Body of pancreas (tissue), 4 donors: Measurements from ENCODE around the gene NAA11. TPM values are rescaled to one million over a fixed set of nuclear protein-coding genes. Genes with fewer than 3 reads are reported as not detected.

Experiments used
- ATAC-seq: fragments of 150-250 bp; one replicate; pipeline ENCODE4 v1.9.1; 2016
- DNase-seq, 4 donors: peaks; one replicate each; pipeline ENCODE4 v3.0.0-alpha.2; 2019
- H3K27ac ChIP-seq, 4 donors: fragments of 200-600 bp; sonication (generic); 1 replicate in 3 of 4; 2 replicates in 1 of 4; pipeline versions ENCODE4 v1.5.1 to v1.6.1; 2016 to 2019; ENCODE audit warnings: mild to moderate bottlenecking in 1 of 4, mixed read lengths in 1 of 4, moderate library complexity in 1 of 4
- H3K27me3 ChIP-seq, 2 donors: fragments of 200-600 bp; sonication (generic); one replicate each; pipeline ENCODE4 v1.6.0; 2016; ENCODE audit warnings: mild to moderate bottlenecking in 1 of 2
- H3K36me3 ChIP-seq, 2 donors: fragments of 200-600 bp; sonication (generic); replicated peaks in 1 of 2; 2 replicates each; pipeline ENCODE4 v1.5.1; 2016; ENCODE audit warnings: low read depth in 2 of 2; ENCODE audit not compliant: insufficient read depth in 1 of 2
- H3K4me1 ChIP-seq: fragments of 200-600 bp; sonication (generic); one replicate; pipeline ENCODE4 v1.6.0; 2016
- H3K4me3 ChIP-seq, 2 donors: fragments of 200-600 bp; sonication (generic); 1 replicate in 1 of 2; 2 replicates in 1 of 2; pipeline ENCODE4 v1.5.1; 2016 to 2019
- H3K9me3 ChIP-seq, 3 donors: fragments of 200-600 bp; sonication (generic); 1 replicate in 2 of 3; 2 replicates in 1 of 3; pipeline ENCODE4 v1.5.1; 2016
- CTCF ChIP-seq, 7 experiments: fragments of 450-650 bp in 4 of 7; fragments of 200-600 bp in 3 of 7; sonication (generic) in 3 of 7; IDR thresholded peaks; one replicate each; pipeline ENCODE4 v1.5.1; 2016 to 2019; ENCODE audit warnings: antibody characterized with exemption in 7 of 7
- POLR2A ChIP-seq, 3 donors: fragments of 450-650 bp; IDR thresholded peaks; one replicate each; pipeline ENCODE4 v1.6.1; 2016; ENCODE audit warnings: antibody characterized with exemption in 3 of 3, mild to moderate bottlenecking in 2 of 3
- WGBS, 2 donors: methylation state at CpG; one replicate each; pipeline ENCODE4 v1.1.5; 2017; 5-methylcytosine and 5-hydroxymethylcytosine counted together
- intact Hi-C: fragments of 100-400 bp; cut with DNase I; formaldehyde crosslinking; loops from one replicate; pipeline ENCODE4 v1.15.1; 2023
- total RNA-seq, 2 donors: library from RNA; depleted of rRNA; stranded (reverse); fragments of >200 nt; gene quantifications; one replicate each; pipeline ENCODE4 v1.1.0, GENCODE V29; 2016

NAA11 gene
- total RNA-seq, 2 donors from 2014 or later: not detected

- intact Hi-C loops: no loop called here
- no peak overlapping the region for H3K27ac ChIP-seq
- no peaks in the 10 kb centered on the region for H3K4me1 ChIP-seq
- WGBS, 2 donors: 73 to 87% methylated on average over 9 to 11 of the region's 11 CpGs
- no peaks in the 10 kb centered on the region for H3K36me3 ChIP-seq
- no peak for TF ChIP-seq POLR2A (IDR thresholded peaks at IDR 0.05)
- TF ChIP-seq CTCF (IDR thresholded peaks at IDR 0.05): no peak
- no peaks in the 10 kb centered on the region for H3K9me3 ChIP-seq
- no peak overlapping the region for H3K4me3 ChIP-seq
- DNase-seq (no peak), ATAC-seq (no peak)
- no peaks in the 10 kb centered on the region for H3K27me3 ChIP-seq
Measured at GRCh38 chr4:79296768-79297428, 29.0 kb downstream of the NAA11 start.

- TF ChIP-seq CTCF (IDR thresholded peaks at IDR 0.05) (no peak), POLR2A (IDR thresholded peaks at IDR 0.05) (no peak)
- intact Hi-C loops: no loop called here
- DNase-seq (no peak), ATAC-seq (no peak)
- H3K27ac ChIP-seq: no peak overlapping the region
- H3K4me1 ChIP-seq: no peaks in the 10 kb centered on the region
- H3K9me3 ChIP-seq: no peaks in the 10 kb centered on the region
- no peaks in the 10 kb centered on the region for H3K36me3 ChIP-seq
- H3K27me3 ChIP-seq: no peaks in the 10 kb centered on the region
- H3K4me3 ChIP-seq: no peak overlapping the region
Measured at GRCh38 chr4:79295086-79295485, 30.8 kb downstream of the NAA11 start.

DNA sequence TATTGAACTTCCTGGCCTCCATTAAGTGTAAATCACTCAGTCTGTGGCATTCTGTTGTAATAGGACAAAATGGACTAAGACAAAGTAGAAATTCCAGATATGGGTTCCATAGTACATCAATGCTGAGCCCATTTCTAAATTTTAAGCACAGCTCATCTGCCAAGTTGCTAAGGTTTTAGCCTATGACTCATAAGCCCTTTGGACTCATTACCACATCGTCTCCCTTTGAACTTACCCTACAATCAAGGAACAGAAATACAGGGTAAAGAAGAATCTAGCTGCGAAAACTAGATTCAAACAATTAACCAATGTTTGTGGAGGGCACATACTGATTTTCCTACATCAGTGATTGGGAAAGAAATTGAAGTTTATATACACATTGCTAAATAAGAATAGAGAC, 31.8 kb downstream of the NAA11 start:
- 70 to 73% methylated on average over 2 of the region's 2 CpGs for WGBS, 2 donors
- no peak for DNase-seq
- Histone ChIP-seq H3K27me3 (no peaks in the 10 kb centered on the region), H3K4me3 (no peak overlapping the region), H3K36me3 (no peaks in the 10 kb centered on the region), H3K4me1 (no peaks in the 10 kb centered on the region), H3K27ac (no peak overlapping the region), H3K9me3 (no peaks in the 10 kb centered on the region)
- no peak for TF ChIP-seq CTCF (IDR thresholded peaks at IDR 0.05)
- no peak for TF ChIP-seq POLR2A (IDR thresholded peaks at IDR 0.05)
- no peak for ATAC-seq
- intact Hi-C loops: no loop called here

DNA sequence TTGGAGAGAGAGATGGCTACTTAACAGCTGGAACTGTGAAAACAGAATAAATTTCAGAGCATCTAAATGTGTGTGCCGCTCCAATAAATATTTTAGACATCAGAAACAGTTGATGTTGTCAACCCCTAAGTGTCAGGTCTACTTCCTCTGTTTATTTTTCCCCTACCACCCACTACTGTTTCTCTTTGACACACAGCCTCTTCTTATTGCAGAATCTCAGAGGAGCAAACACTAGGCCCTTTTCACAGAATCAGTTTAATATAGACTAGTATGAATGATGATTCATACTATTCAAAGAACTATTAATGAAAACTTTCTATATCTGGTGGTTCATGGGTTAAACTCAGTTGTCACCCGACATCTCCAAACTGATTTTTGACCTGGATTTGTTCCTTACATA, 33.9 kb downstream of the NAA11 start:
- Histone ChIP-seq H3K27me3 (no peaks in the 10 kb centered on the region), H3K9me3 (no peaks in the 10 kb centered on the region), H3K4me3 (no peak overlapping the region), H3K36me3 (no peaks in the 10 kb centered on the region), H3K27ac (no peak overlapping the region), H3K4me1 (no peaks in the 10 kb centered on the region)
- intact Hi-C loops: no loop called here
- DNase-seq (no peak), ATAC-seq (no peak)
- WGBS, 2 donors: 62 to 65% methylated on average over 2 of the region's 2 CpGs
- no peak for TF ChIP-seq POLR2A (IDR thresholded peaks at IDR 0.05)
- no peak for TF ChIP-seq CTCF (IDR thresholded peaks at IDR 0.05)

- H3K4me1 ChIP-seq: no peaks in the 10 kb centered on the region
- no peaks in the 10 kb centered on the region for H3K36me3 ChIP-seq
- ATAC-seq (no peak), DNase-seq (no peak)
- WGBS, 2 donors: 62 to 75% methylated on average over 4 of the region's 4 CpGs
- H3K27me3 ChIP-seq: no peaks in the 10 kb centered on the region
- intact Hi-C loops: no loop called here
- no peak for TF ChIP-seq CTCF (IDR thresholded peaks at IDR 0.05)
- no peak for TF ChIP-seq POLR2A (IDR thresholded peaks at IDR 0.05)
- H3K9me3 ChIP-seq: no peaks in the 10 kb centered on the region
- H3K4me3 ChIP-seq: no peak overlapping the region
- H3K27ac ChIP-seq: no peak overlapping the region
Measured at GRCh38 chr4:79290376-79290775, 35.5 kb downstream of the NAA11 start.
